OCI-LY1 (cell line): ENCODE results near the gene LSP1.

Experiments
- H2AFZ ChIP-seq: fragments of 200-600 bp; sonication (generic), shearing (Covaris generic); 2 replicates; pipeline ENCODE4 v1.6.0; 2014; ENCODE audit warnings: antibody characterized with exemption, mild to moderate bottlenecking, low read length
- H3F3A ChIP-seq: fragments of 200-600 bp; sonication (generic), shearing (Covaris generic); 2 replicates; pipeline ENCODE4 v1.6.0; 2014; ENCODE audit warnings: mild to moderate bottlenecking, antibody characterized with exemption, low read length, moderate library complexity; ENCODE audit not compliant: insufficient read depth
- H3K27ac ChIP-seq: fragments of 200-600 bp; sonication (generic); 2 replicates; pipeline ENCODE4 v1.5.1; 2014; ENCODE audit warnings: low read length, mixed run types, mild to moderate bottlenecking, low read depth; ENCODE audit not compliant: poor library complexity, severe bottlenecking
- H3K27me3 ChIP-seq: fragments of 200-600 bp; sonication (generic); 2 replicates; pipeline ENCODE4 v1.6.0; 2014; ENCODE audit warnings: antibody characterized with exemption, mild to moderate bottlenecking, low read length, moderate library complexity; ENCODE audit not compliant: insufficient read depth
- H3K36me3 ChIP-seq: fragments of 200-600 bp; sonication (generic); 2 replicates; pipeline ENCODE4 v1.6.1; 2014; ENCODE audit warnings: mild to moderate bottlenecking, antibody characterized with exemption, low read length, moderate library complexity, mixed read lengths; ENCODE audit not compliant: insufficient read depth
- H3K4me1 ChIP-seq: fragments of 200-600 bp; sonication (generic); 2 replicates; pipeline ENCODE4 v1.5.1; 2014; ENCODE audit warnings: mild to moderate bottlenecking, low read length, moderate library complexity; ENCODE audit not compliant: insufficient read depth, severe bottlenecking
- H3K4me2 ChIP-seq: fragments of 200-600 bp; sonication (generic), shearing (Covaris generic); 2 replicates; pipeline ENCODE4 v1.6.1; 2014; ENCODE audit warnings: low read length
- H3K4me3 ChIP-seq: fragments of 200-600 bp; sonication (generic); 2 replicates; pipeline ENCODE4 v1.5.1; 2014; ENCODE audit warnings: low read length, low read depth, mild to moderate bottlenecking, mixed read lengths; ENCODE audit not compliant: poor library complexity, severe bottlenecking
- H3K79me2 ChIP-seq: fragments of 200-600 bp; shearing (Covaris generic); 2 replicates; pipeline ENCODE4 v1.6.1; 2016; ENCODE audit warnings: mixed run types, low read length, mixed read lengths; ENCODE audit not compliant: insufficient read depth
- H3K9ac ChIP-seq: fragments of 200-600 bp; sonication (generic), shearing (Covaris generic); 2 replicates; pipeline ENCODE4 v1.6.1; 2014; ENCODE audit warnings: mild to moderate bottlenecking, low read length, mixed read lengths
- H3K9me2 ChIP-seq: fragments of 200-600 bp; sonication (generic), shearing (Covaris generic); 2 replicates; pipeline ENCODE4 v1.6.1; 2014; ENCODE audit warnings: low read depth, mild to moderate bottlenecking, low read length, mixed read lengths
- H3K9me3 ChIP-seq: fragments of 200-600 bp; shearing (Covaris generic); 2 replicates; pipeline ENCODE4 v1.6.1; 2014; ENCODE audit warnings: low read length, mixed read lengths
- H4K20me1 ChIP-seq: fragments of 200-600 bp; sonication (generic), shearing (Covaris generic); 2 replicates; pipeline ENCODE4 v1.6.0; 2016; ENCODE audit warnings: mild to moderate bottlenecking, low read length; ENCODE audit not compliant: insufficient read depth
- CTCF ChIP-seq: fragments of 200-600 bp; sonication (generic), shearing (Covaris generic); IDR thresholded peaks from 2 replicates; pipeline ENCODE4 v1.5.1; 2017; ENCODE audit warnings: mild to moderate bottlenecking, antibody characterized with exemption, low read length, moderate library complexity, mixed read lengths
- EZH2 ChIP-seq: fragments of 200-600 bp; sonication (generic), shearing (Covaris generic); IDR thresholded peaks from 2 replicates; pipeline ENCODE4 v1.8.0; 2017; ENCODE audit warnings: borderline replicate concordance, mixed run types, mild to moderate bottlenecking, antibody characterized with exemption, low read length, moderate library complexity, mixed read lengths

The LSP1 gene

GRCh38 chr11:1819074-1819473 is 33.8 kb upstream of the LSP1 start:
- Histone ChIP-seq H4K20me1 (no peaks in the 10 kb centered on the region), H3K36me3 (no peaks in the 10 kb centered on the region), H3K4me2 (no peak overlapping the region), H3K9ac (no peak overlapping the region), H2AFZ (no peak overlapping the region), H3K4me3 (no peak overlapping the region), H3K9me3 (no peaks in the 10 kb centered on the region), H3K27me3 (peaks cover 12% of the 10 kb centered on the region; the same call in 1 of the 2 replicates), H3K9me2 (no peaks in the 10 kb centered on the region), H3K27ac (no peak overlapping the region), H3F3A (no peaks in the 10 kb centered on the region), H3K79me2 (no peaks in the 10 kb centered on the region), H3K4me1 (no peaks in the 10 kb centered on the region)
- TF ChIP-seq EZH2 (no peak), CTCF (no peak)

GRCh38 chr11:1820463-1821325 is 32.2 kb upstream of the LSP1 start:
- Histone ChIP-seq H3K79me2 (no peaks in the 10 kb centered on the region), H3K9me2 (no peaks in the 10 kb centered on the region), H3K9me3 (no peaks in the 10 kb centered on the region), H4K20me1 (no peaks in the 10 kb centered on the region), H3K4me3 (no peak overlapping the region), H3K27ac (no peak overlapping the region), H3F3A (no peaks in the 10 kb centered on the region), H3K4me1 (no peaks in the 10 kb centered on the region), H3K36me3 (no peaks in the 10 kb centered on the region), H3K9ac (no peak overlapping the region), H3K4me2 (no peak overlapping the region), H3K27me3 (peaks cover 6% of the 10 kb centered on the region; the same call in 1 of the 2 replicates), H2AFZ (no peak overlapping the region)
- TF ChIP-seq CTCF (no peak), EZH2 (no peak)

GRCh38 chr11:1821562-1821961 is 31.3 kb upstream of the LSP1 start:
- H3K9me2 ChIP-seq, result no peaks in the 10 kb centered on the region

More at GRCh38 chr11:1821562-1821961, 31.3 kb upstream of the LSP1 start:
- Histone ChIP-seq H3K36me3 (no peaks in the 10 kb centered on the region), H3K27me3 (peaks cover 5% of the 10 kb centered on the region; the same call in 1 of the 2 replicates), H3K79me2 (no peaks in the 10 kb centered on the region), H3F3A (no peaks in the 10 kb centered on the region), H3K4me2 (no peak overlapping the region), H2AFZ (no peak overlapping the region), H3K4me1 (no peaks in the 10 kb centered on the region), H3K9me3 (no peaks in the 10 kb centered on the region), H3K27ac (no peak overlapping the region), H3K9ac (no peak overlapping the region), H3K4me3 (no peak overlapping the region), H4K20me1 (no peaks in the 10 kb centered on the region)
- TF ChIP-seq CTCF (no peak), EZH2 (no peak)
